ENCODE results near the gene CFDP1. TPM values are rescaled to one million over a fixed set of nuclear protein-coding genes. Genes with fewer than 3 reads are reported as not detected.

Gene CFDP1
- polyA plus RNA-seq, 3 donors: 12.9 to 23.2 (median 19.0) TPM

- no peaks in the 10 kb centered on the region for H3K4me1 ChIP-seq (ENCODE audit: control insufficient read depth in 1 of 2, insufficient read depth in 2 of 2, low read length in 2 of 2)
- Mint-ChIP-seq H3K27me3 (ENCODE audit: low read depth in 3 of 3) (peaks cover 33 to 67% (median 45%) of the 10 kb centered on the region in 3 donors), H3K27ac (no peak overlapping the region), H3K9me3 (peaks cover 0 to 8% (median 2%) of the 10 kb centered on the region in 7 donors), H3K4me1 (no peaks in the 10 kb centered on the region), H3K4me3 (peak overlapping the region in 1 of 2 donors; percentile 52), H3K36me3 (peaks cover 69 to 84% of the 10 kb centered on the region in 2 donors)
- no peak overlapping the region for H3K9ac ChIP-seq (ENCODE audit: insufficient read depth, low read length, poor library complexity, severe bottlenecking)
- H3K4me2 ChIP-seq (replicated peaks; ENCODE audit: extremely low read depth, low read length, poor library complexity, severe bottlenecking): no peak overlapping the region
- H3K27ac ChIP-seq (ENCODE audit: low read depth in 1 of 2, low read length in 2 of 2): no peak overlapping the region
- H2AFZ ChIP-seq (ENCODE audit: insufficient read depth, low read depth, low read length, poor library complexity, severe bottlenecking): no peak overlapping the region
- intact Hi-C loops (cut with micrococcal nuclease): loop anchor here in 1 of 2 donors (5.0 kb wide), 1 partner anchor 157 kb away; no protein-coding TSS in a partner anchor
- peaks cover 15% of the 10 kb centered on the region for H4K20me1 ChIP-seq (ENCODE audit: insufficient read depth, low read length)
- H3K9me3 ChIP-seq (replicated peaks in 1 of 2; ENCODE audit: control insufficient read depth in 1 of 2, insufficient read depth in 1 of 2, low read length in 2 of 2): no peaks in the 10 kb centered on the region
- peaks cover 33 to 57% of the 10 kb centered on the region in 2 donors for H3K27me3 ChIP-seq (ENCODE audit: control insufficient read depth in 2 of 2, insufficient read depth in 2 of 2, low read length in 2 of 2)
- H3K79me2 ChIP-seq (ENCODE audit: insufficient read depth, low read length): no peaks in the 10 kb centered on the region
- no peak for DNase-seq
- H3K36me3 ChIP-seq (replicated peaks in 1 of 2; ENCODE audit: control insufficient read depth in 1 of 2, insufficient read depth in 2 of 2, low read length in 2 of 2): peaks cover 23 to 66% of the 10 kb centered on the region in 2 donors
- WGBS (ENCODE audit: insufficient coverage): 100% methylated on average over 1 of the region's 2 CpGs
- no peak overlapping the region for H3K4me3 ChIP-seq (replicated peaks in 1 of 3; ENCODE audit: low read depth in 2 of 3, low read length in 3 of 3)
- no peak for TF ChIP-seq CTCF (IDR thresholded peaks at IDR 0.05)
These were observed 44.1 kb downstream of the CFDP1 start for GRCh38 chr16:75389096-75389690.

- Histone ChIP-seq H3K36me3 (replicated peaks in 1 of 2; ENCODE audit: control insufficient read depth in 1 of 2, insufficient read depth in 2 of 2, low read length in 2 of 2) (peaks cover 18 to 56% of the 10 kb centered on the region in 2 donors), H4K20me1 (ENCODE audit: insufficient read depth, low read length) (peaks cover 26% of the 10 kb centered on the region), H3K27me3 (ENCODE audit: control insufficient read depth in 2 of 2, insufficient read depth in 2 of 2, low read length in 2 of 2) (peaks cover 43 to 69% of the 10 kb centered on the region in 2 donors), H3K4me1 (ENCODE audit: control insufficient read depth in 1 of 2, insufficient read depth in 2 of 2, low read length in 2 of 2) (no peaks in the 10 kb centered on the region), H3K79me2 (ENCODE audit: insufficient read depth, low read length) (no peaks in the 10 kb centered on the region), H3K9me3 (replicated peaks in 1 of 2; ENCODE audit: control insufficient read depth in 1 of 2, insufficient read depth in 1 of 2, low read length in 2 of 2) (peaks cover 0 to 1% of the 10 kb centered on the region in 2 donors), H3K9ac (ENCODE audit: insufficient read depth, low read length, poor library complexity, severe bottlenecking) (no peak overlapping the region), H3K27ac (ENCODE audit: low read depth in 1 of 2, low read length in 2 of 2) (no peak overlapping the region), H3K4me2 (replicated peaks; ENCODE audit: extremely low read depth, low read length, poor library complexity, severe bottlenecking) (no peak overlapping the region), H2AFZ (ENCODE audit: insufficient read depth, low read depth, low read length, poor library complexity, severe bottlenecking) (no peak overlapping the region), H3K4me3 (replicated peaks in 1 of 3; ENCODE audit: low read depth in 2 of 3, low read length in 3 of 3) (no peak overlapping the region)
- Mint-ChIP-seq H3K27ac (no peak overlapping the region), H3K4me3 (peak overlapping the region in 1 of 2 donors; percentile 17), H3K4me1 (no peaks in the 10 kb centered on the region), H3K36me3 (peaks cover 69 to 82% of the 10 kb centered on the region in 2 donors), H3K27me3 (ENCODE audit: low read depth in 3 of 3) (peaks cover 45 to 72% (median 55%) of the 10 kb centered on the region in 3 donors), H3K9me3 (peaks cover 0 to 9% (median 2%) of the 10 kb centered on the region in 7 donors)
- no CpG with 5 or more reads among the region's 4 CpGs for WGBS (ENCODE audit: insufficient coverage)
- intact Hi-C loops (cut with micrococcal nuclease): loop anchor here in 1 of 2 donors (5.0 kb wide), 1 partner anchor 156 kb away; no protein-coding TSS in a partner anchor
- TF ChIP-seq CTCF (IDR thresholded peaks at IDR 0.05): no peak
- DNase-seq: no peak
These were observed 45.4 kb downstream of the CFDP1 start for GRCh38 chr16:75387951-75388350.

Data from CD14-positive monocyte (primary cell).